GM19025 (cell line): ENCODE results near the gene GMEB2.
"Not testable (repeated sequence)": the region's sequence is repeated elsewhere in the genome, so short reads cannot be mapped to it uniquely, and the experiment has no call there.

ENCODE experiments used
- ATAC-seq: cut with Tn5 transposase; IDR thresholded peaks from one replicate; pipeline ENCODE4 v1.9.1; 2021; ENCODE audit warnings: mild to moderate bottlenecking, low read depth, moderate library complexity; ENCODE audit not compliant: unreplicated experiment

Gene GMEB2

GRCh38 chr20:63574829-63575743, 51.8 kb downstream of the GMEB2 start:
- no peak for ATAC-seq

GRCh38 chr20:63574156-63574828, 52.6 kb downstream of the GMEB2 start, which contains the start of gene HELZ2:
Gene HELZ2 (minus strand): TSS chr20:63574239. CDS start chr20:63572385, 1,854 bp downstream.
- ATAC-seq = no peak

- ATAC-seq = no peak
Observed at GRCh38 chr20:63573647-63574131, 53.2 kb downstream of the GMEB2 start.

GRCh38 chr20:63572788-63573646, 53.9 kb downstream of the GMEB2 start:
- ATAC-seq = no peak

- no peak for ATAC-seq
Observed at GRCh38 chr20:63572071-63572787, 54.7 kb downstream of the GMEB2 start.

- not testable (repeated sequence) for ATAC-seq
Observed at GRCh38 chr20:63571087-63571478, 55.8 kb downstream of the GMEB2 start.

GRCh38 chr20:63570281-63571086, 56.4 kb downstream of the GMEB2 start:
- ATAC-seq = no peak

GRCh38 chr20:63568986-63569949, 57.6 kb downstream of the GMEB2 start:
- ATAC-seq = no peak

GRCh38 chr20:63568170-63568981, 58.5 kb downstream of the GMEB2 start:
- no peak for ATAC-seq

GRCh38 chr20:63567386-63568169, 59.3 kb downstream of the GMEB2 start:
- ATAC-seq = peak; percentile 56

- ATAC-seq = no peak
Observed at GRCh38 chr20:63567136-63567385, 59.8 kb downstream of the GMEB2 start.

- ATAC-seq = no peak
Observed at GRCh38 chr20:63566395-63567135, 60.3 kb downstream of the GMEB2 start.

- no peak for ATAC-seq
Observed at GRCh38 chr20:63565699-63566335, 61.1 kb downstream of the GMEB2 start.

GRCh38 chr20:63565021-63565698, 61.7 kb downstream of the GMEB2 start:
- ATAC-seq = no peak
